ENCODE results near the gene HOATZ.

Gene HOATZ

DNA sequence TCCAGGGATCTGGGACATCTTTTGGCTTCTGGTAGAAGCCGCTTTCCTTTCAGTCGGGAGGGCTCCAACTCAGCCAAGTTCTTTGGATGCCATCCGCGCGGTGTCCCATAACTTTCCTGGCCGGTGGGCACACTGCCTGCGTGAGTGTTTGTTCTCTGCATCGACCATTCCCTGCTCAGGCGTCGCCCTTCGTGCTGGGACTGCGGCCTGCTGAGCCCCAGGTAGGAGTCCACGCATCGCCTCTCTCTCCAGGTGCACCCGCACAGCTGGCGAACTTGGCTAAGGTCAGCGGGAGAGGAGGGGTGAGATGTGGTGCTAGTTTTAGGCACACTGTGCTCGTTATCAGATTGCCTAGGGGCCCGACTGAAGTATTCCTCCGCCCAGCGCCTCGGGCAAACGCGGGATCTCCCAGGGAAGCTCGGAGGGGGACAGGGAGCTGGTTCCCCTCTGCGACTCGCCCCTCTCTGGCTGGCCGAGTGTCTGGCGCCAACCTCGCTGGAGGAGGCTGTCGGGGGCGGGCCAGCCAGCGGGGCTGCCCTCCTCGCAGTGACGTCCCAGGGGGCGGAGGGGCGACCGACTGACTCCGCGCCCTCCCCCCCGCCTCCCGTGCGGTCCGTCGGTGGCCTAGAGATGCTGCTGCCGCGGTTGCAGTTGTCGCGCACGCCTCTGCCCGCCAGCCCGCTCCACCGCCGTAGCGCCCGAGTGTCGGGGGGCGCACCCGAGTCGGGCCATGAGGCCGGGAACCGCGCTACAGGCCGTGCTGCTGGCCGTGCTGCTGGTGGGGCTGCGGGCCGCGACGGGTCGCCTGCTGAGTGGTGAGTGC, 25.7 kb downstream of the HOATZ start, which contains the start of gene LAYN:
TSS of gene LAYN (plus strand) at position 607 of the 823 bp plus-strand sequence. CDS start at position 731, 124 bp downstream.
- in situ Hi-C loops (cut with HindIII; ENCODE audit: low sequenced_read_pairs) = no loop called here
- TF ChIP-seq, protein P1, sequence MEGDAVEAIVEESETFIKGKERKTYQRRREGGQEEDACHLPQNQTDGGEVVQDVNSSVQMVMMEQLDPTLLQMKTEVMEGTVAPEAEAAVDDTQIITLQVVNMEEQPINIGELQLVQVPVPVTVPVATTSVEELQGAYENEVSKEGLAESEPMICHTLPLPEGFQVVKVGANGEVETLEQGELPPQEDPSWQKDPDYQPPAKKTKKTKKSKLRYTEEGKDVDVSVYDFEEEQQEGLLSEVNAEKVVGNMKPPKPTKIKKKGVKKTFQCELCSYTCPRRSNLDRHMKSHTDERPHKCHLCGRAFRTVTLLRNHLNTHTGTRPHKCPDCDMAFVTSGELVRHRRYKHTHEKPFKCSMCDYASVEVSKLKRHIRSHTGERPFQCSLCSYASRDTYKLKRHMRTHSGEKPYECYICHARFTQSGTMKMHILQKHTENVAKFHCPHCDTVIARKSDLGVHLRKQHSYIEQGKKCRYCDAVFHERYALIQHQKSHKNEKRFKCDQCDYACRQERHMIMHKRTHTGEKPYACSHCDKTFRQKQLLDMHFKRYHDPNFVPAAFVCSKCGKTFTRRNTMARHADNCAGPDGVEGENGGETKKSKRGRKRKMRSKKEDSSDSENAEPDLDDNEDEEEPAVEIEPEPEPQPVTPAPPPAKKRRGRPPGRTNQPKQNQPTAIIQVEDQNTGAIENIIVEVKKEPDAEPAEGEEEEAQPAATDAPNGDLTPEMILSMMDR (IDR thresholded peaks at IDR 0.05; ENCODE audit: low read depth, low read length, missing control alignments) = no peak
- no peak for DNase-seq (ENCODE audit: low read depth)
- H3K4me3 ChIP-seq (ENCODE audit: low read depth, low read length) = peak within 1 kb of the TSS; percentile 73

DNA sequence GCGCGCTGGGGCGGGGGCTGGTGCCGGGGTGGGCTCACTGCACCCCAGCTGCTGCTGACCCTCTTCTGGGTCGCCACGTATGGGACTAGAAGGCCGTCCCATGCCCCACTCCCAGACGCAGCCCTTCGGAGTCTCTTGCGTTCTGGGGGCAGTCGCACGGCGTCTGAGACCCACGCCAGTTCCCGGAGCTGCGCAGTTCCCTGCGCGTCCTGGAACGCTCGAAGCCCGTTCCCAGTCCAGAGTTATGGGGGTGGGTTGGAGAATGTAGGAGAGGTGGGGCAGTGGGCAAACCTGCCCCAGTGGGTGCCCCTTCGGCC, 26.3 kb downstream of the HOATZ start:
- TF ChIP-seq, protein P1 (IDR thresholded peaks at IDR 0.05; ENCODE audit: low read depth, low read length, missing control alignments) = no peak
- DNase-seq (ENCODE audit: low read depth) = no peak
- peak overlapping the region; percentile 73 for H3K4me3 ChIP-seq (ENCODE audit: low read depth, low read length)
- in situ Hi-C loops (cut with HindIII; ENCODE audit: low sequenced_read_pairs) = no loop called here

DNA sequence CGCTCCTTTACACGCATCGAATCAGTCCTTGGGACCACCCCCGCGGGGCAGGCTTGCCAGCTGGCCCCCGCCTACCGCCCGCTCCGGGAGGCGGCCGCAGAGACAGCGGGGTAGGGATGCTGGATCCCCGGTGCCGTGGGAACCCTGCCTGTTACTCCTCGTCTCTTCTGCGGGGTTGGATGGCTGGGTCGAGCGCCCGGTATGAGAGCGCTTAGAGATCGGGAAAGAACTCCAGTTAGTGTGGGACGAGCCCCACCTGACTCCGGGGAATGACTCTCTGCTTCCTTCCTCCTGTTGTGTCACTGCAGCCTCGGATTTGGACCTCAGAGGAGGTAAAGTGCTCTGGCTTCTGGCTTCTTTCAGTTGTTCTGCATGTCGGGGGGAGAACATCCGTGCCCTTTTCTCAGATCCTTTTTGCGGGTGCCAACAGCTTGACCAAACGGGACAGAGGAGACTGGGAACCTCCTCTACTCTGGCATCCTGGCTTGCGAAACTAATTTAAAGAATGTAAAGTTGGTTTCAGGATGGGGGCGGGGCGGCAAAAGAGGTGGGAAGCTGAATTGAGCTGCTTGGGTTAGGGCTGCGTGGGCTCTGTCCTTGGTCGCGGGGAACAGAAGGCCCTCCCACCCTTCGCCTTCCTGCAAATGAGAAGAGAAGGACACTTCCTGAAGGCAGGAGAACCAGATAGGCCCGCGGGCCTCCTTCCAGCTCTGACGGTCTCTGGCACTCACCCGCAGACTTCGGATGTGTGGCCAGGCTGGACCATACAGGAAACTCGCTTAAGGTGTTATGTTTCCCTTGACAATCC, 26.9 kb downstream of the HOATZ start:
- TF ChIP-seq, protein P1 (IDR thresholded peaks at IDR 0.05; ENCODE audit: low read depth, low read length, missing control alignments) = no peak
- peak overlapping the region; percentile 73 for H3K4me3 ChIP-seq (ENCODE audit: low read depth, low read length)
- peak; percentile 81 for DNase-seq (ENCODE audit: low read depth)
- in situ Hi-C loops (cut with HindIII; ENCODE audit: low sequenced_read_pairs) = no loop called here

DNA sequence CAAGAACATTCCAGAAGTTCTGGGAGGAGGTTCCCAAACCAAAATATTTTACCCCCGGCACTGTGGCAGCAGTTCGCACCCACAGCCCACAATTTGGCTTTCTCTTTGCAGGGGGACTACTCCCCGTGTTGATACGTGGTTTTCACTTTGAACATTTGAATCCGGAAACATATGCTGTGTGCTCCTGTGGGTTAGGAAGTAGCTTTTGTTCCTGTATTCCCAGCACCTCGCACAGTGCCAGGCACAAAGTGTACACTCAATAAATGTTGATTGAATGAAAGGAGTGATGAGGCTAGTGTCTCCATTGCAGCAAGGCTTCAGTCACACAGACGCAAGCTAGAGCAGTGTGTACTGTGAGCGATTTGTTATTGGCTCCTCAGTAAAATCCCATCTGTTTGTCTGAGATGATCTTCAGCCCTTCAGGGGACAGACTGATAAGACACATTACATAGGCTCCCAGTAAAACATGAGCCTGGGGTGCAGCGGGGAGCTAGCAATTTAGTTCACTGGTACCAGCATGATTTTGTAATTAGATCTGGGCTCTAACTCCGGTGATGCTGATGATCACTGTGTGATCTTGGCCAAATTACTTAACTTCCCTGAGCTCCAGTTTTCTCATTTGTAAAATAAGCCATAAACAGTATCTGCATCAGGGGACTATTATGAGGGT, 28.2 kb downstream of the HOATZ start:
- no peak for DNase-seq (ENCODE audit: low read depth)
- H3K4me3 ChIP-seq (ENCODE audit: low read depth, low read length) = peak overlapping the region; percentile 73
- TF ChIP-seq, protein P1 (IDR thresholded peaks at IDR 0.05; ENCODE audit: low read depth, low read length, missing control alignments) = no peak
- in situ Hi-C loops (cut with HindIII; ENCODE audit: low sequenced_read_pairs) = no loop called here

DNA sequence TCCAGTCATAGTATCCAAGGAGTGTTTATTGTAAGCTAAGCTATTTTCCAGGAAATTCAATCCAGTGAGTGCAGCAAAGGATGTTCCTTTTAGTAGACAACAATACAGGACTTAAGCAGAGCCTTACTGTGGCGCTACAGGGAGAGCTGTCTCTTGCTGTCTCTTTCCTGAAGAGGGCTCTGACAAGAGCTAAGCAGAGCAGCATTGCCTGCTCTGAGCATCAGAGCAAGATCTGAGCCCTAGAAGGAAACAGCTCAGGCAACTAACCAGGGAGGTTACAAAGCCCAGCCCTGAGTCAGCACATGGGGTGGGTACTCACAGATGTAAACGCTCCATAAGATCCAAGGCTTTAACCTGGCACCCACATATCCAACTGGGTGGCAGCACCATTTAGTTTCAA, 33.9 kb downstream of the HOATZ start:
- DNase-seq (ENCODE audit: low read depth) = no peak
- in situ Hi-C loops (cut with HindIII; ENCODE audit: low sequenced_read_pairs) = no loop called here
- H3K4me3 ChIP-seq (ENCODE audit: low read depth, low read length) = no peak overlapping the region
- TF ChIP-seq, protein P1 (IDR thresholded peaks at IDR 0.05; ENCODE audit: low read depth, low read length, missing control alignments) = no peak

DNA sequence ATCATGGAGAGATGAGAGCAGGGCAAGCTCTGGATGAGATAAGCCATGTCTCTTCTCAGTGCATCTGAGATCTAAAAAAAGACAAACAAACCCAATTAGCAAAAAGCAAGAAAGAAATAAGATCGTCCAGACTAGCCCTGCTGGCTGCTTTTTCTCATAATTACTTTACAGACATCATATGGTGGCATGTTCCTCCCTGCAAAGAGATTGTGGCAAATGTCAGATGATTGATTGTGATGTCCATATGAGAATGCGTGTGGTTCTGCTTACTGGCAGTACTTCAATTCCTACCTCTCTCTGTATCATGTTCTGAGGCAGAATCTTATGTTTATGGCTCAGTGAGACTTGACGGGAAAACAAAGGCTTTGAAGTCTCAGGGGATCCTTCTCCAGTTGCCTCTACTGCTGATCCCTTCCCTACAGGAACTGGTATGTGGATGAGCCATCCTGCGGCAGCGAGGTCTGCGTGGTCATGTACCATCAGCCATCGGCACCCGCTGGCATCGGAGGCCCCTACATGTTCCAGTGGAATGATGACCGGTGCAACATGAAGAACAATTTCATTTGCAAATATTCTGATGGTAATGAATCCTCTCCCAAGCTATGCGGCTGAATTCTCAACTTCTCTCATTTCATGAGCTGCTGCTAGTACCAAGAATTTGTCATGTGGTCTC, 34.8 kb downstream of the HOATZ start:
- in situ Hi-C loops (cut with HindIII; ENCODE audit: low sequenced_read_pairs) = no loop called here
- TF ChIP-seq, protein P1 (IDR thresholded peaks at IDR 0.05; ENCODE audit: low read depth, low read length, missing control alignments) = no peak
- DNase-seq (ENCODE audit: low read depth) = no peak
- H3K4me3 ChIP-seq (ENCODE audit: low read depth, low read length) = no peak overlapping the region

Measured in astrocyte of the cerebellum (primary cell).